H7 (cell line): ENCODE data around the gene UBE2E3. TPM values are rescaled to one million over a fixed set of nuclear protein-coding genes. Genes with fewer than 3 reads are reported as not detected.
A peak's percentile ranks its signal among the peaks of the same experiment; 100 is the strongest.
"Not testable (repeated sequence)": the region's sequence is repeated elsewhere in the genome, so short reads cannot be mapped to it uniquely, and the experiment has no call there.

Source experiments
- DNase-seq: peaks from one replicate; pipeline ENCODE4 v3.0.0; 2012
- H3K27me3 ChIP-seq: 2 replicates; pipeline ENCODE4 v1.6.0; 2011; ENCODE audit warnings: mild to moderate bottlenecking, low read length; ENCODE audit not compliant: control insufficient read depth, insufficient read depth
- H3K36me3 ChIP-seq: replicated peaks from 2 replicates; pipeline ENCODE4 v1.5.1; 2011; ENCODE audit warnings: low read length; ENCODE audit not compliant: control insufficient read depth, insufficient read depth
- H3K4me3 ChIP-seq: 2 replicates; pipeline ENCODE4 v1.5.1; 2011; ENCODE audit warnings: low read depth, mild to moderate bottlenecking, control low read depth, low read length, moderate library complexity; ENCODE audit not compliant: insufficient read depth
- total RNA-seq: library from RNA; depleted of rRNA; stranded (reverse); fragments of >200 nt; shearing (Covaris generic); gene quantifications from 2 replicates; pipeline ENCODE4 v1.2.3, GENCODE V29; 2014

Gene UBE2E3
- total RNA-seq, 1 experiment from 2014 or later = 114 TPM

GRCh38 chr2:181066333-181066732 is 85.9 kb downstream of the UBE2E3 start:
- H3K36me3 ChIP-seq = no peaks in the 10 kb centered on the region
- H3K4me3 ChIP-seq = no peak overlapping the region
- no peaks in the 10 kb centered on the region for H3K27me3 ChIP-seq
- no peak for DNase-seq

- H3K36me3 ChIP-seq = no peaks in the 10 kb centered on the region
- no peaks in the 10 kb centered on the region for H3K27me3 ChIP-seq
- DNase-seq = no peak
Observed at GRCh38 chr2:181070119-181070835, 89.9 kb downstream of the UBE2E3 start.

GRCh38 chr2:181070836-181071200 is 90.4 kb downstream of the UBE2E3 start:
- Histone ChIP-seq H3K27me3 (no peaks in the 10 kb centered on the region), H3K36me3 (no peaks in the 10 kb centered on the region), H3K4me3 (no peak overlapping the region)
- no peak for DNase-seq

More at GRCh38 chr2:181070119-181070835, 89.9 kb downstream of the UBE2E3 start:
- no peak overlapping the region for H3K4me3 ChIP-seq

GRCh38 chr2:181072486-181073235 is 92.3 kb downstream of the UBE2E3 start:
- H3K4me3 ChIP-seq = no peak overlapping the region
- DNase-seq = no peak
- H3K36me3 ChIP-seq = no peaks in the 10 kb centered on the region
- no peaks in the 10 kb centered on the region for H3K27me3 ChIP-seq

- H3K36me3 ChIP-seq = no peaks in the 10 kb centered on the region
- no peaks in the 10 kb centered on the region for H3K27me3 ChIP-seq
- H3K4me3 ChIP-seq = no peak overlapping the region
- DNase-seq = no peak
Observed at GRCh38 chr2:181073896-181074295, 93.5 kb downstream of the UBE2E3 start.

GRCh38 chr2:181074457-181074856 is 94.1 kb downstream of the UBE2E3 start:
- no peaks in the 10 kb centered on the region for H3K27me3 ChIP-seq
- no peak overlapping the region for H3K4me3 ChIP-seq
- H3K36me3 ChIP-seq = no peaks in the 10 kb centered on the region
- DNase-seq = no peak

GRCh38 chr2:181076658-181077057 is 96.3 kb downstream of the UBE2E3 start:
- H3K36me3 ChIP-seq = no peaks in the 10 kb centered on the region

GRCh38 chr2:181077128-181077709 is 96.8 kb downstream of the UBE2E3 start:
- Histone ChIP-seq H3K4me3 (no peak overlapping the region), H3K27me3 (no peaks in the 10 kb centered on the region), H3K36me3 (no peaks in the 10 kb centered on the region)
- DNase-seq = peak; percentile 6

More at GRCh38 chr2:181076658-181077057, 96.3 kb downstream of the UBE2E3 start:
- H3K4me3 ChIP-seq = no peak overlapping the region
- no peak for DNase-seq
- no peaks in the 10 kb centered on the region for H3K27me3 ChIP-seq

GRCh38 chr2:181083140-181083539 is 102.7 kb downstream of the UBE2E3 start:
- Histone ChIP-seq H3K27me3 (no peaks in the 10 kb centered on the region), H3K4me3 (no peak overlapping the region), H3K36me3 (no peaks in the 10 kb centered on the region)
- no peak for DNase-seq

- no peak for DNase-seq
- no peaks in the 10 kb centered on the region for H3K27me3 ChIP-seq
- no peak overlapping the region for H3K4me3 ChIP-seq
Observed at GRCh38 chr2:181085734-181086133, 105.3 kb downstream of the UBE2E3 start.

GRCh38 chr2:181091920-181092319 is 111.5 kb downstream of the UBE2E3 start:
- not testable (repeated sequence) for H3K36me3 ChIP-seq, DNase-seq, H3K4me3 ChIP-seq, H3K27me3 ChIP-seq

More at GRCh38 chr2:181085734-181086133, 105.3 kb downstream of the UBE2E3 start:
- H3K36me3 ChIP-seq = no peaks in the 10 kb centered on the region

GRCh38 chr2:181095486-181095885 is 115.1 kb downstream of the UBE2E3 start:
- DNase-seq = no peak
- Histone ChIP-seq H3K36me3 (no peaks in the 10 kb centered on the region), H3K4me3 (no peak overlapping the region), H3K27me3 (no peaks in the 10 kb centered on the region)

GRCh38 chr2:181103659-181104058 is 123.3 kb downstream of the UBE2E3 start:
- H3K27me3 ChIP-seq = no peaks in the 10 kb centered on the region
- no peak for DNase-seq
- no peak overlapping the region for H3K4me3 ChIP-seq
- no peaks in the 10 kb centered on the region for H3K36me3 ChIP-seq

- DNase-seq = peak; percentile 10
- Histone ChIP-seq H3K4me3 (no peak overlapping the region), H3K36me3 (no peaks in the 10 kb centered on the region), H3K27me3 (no peaks in the 10 kb centered on the region)
Observed at GRCh38 chr2:181104512-181105115, 124.2 kb downstream of the UBE2E3 start.
